Activated naive CD8-positive, alpha-beta T cell treated with anti-CD3 and anti-CD28 coated beads for 36 hours (primary cell): Measurements from ENCODE around the gene TP53I11. TPM values are rescaled to one million over a fixed set of nuclear protein-coding genes. Genes with fewer than 3 reads are reported as not detected.

Experiments
- DNase-seq: peaks from one replicate; pipeline ENCODE4 v3.0.0; 2021
- H3K27ac Mint-ChIP-seq: one replicate; pipeline ENCODE4 v1.8.0; 2022; ENCODE audit warnings: mild to moderate bottlenecking, moderate library complexity, mixed read lengths
- H3K27me3 Mint-ChIP-seq: one replicate; pipeline ENCODE4 v1.8.0; 2022; ENCODE audit warnings: mild to moderate bottlenecking, mixed read lengths
- H3K36me3 Mint-ChIP-seq: one replicate; pipeline ENCODE4 v1.8.0; 2021; ENCODE audit warnings: mild to moderate bottlenecking, mixed read lengths
- H3K4me1 Mint-ChIP-seq: one replicate; pipeline ENCODE4 v1.8.0; 2021; ENCODE audit warnings: mixed read lengths
- H3K4me3 Mint-ChIP-seq: one replicate; pipeline ENCODE4 v1.8.0; 2022; ENCODE audit warnings: mild to moderate bottlenecking, moderate library complexity, mixed read lengths
- H3K9me3 Mint-ChIP-seq: one replicate; pipeline ENCODE4 v1.8.0; 2022; ENCODE audit warnings: mixed read lengths
- total RNA-seq, 2 experiments: library from RNA; stranded (reverse); gene quantifications; one replicate each; pipeline ENCODE4 v1.2.3, GENCODE V29; 2021

Gene TP53I11, protein sequence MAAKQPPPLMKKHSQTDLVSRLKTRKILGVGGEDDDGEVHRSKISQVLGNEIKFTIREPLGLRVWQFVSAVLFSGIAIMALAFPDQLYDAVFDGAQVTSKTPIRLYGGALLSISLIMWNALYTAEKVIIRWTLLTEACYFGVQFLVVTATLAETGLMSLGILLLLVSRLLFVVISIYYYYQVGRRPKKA
- 10 to 100 TPM; 12.5 to 14.0 TPM for total RNA-seq

DNA sequence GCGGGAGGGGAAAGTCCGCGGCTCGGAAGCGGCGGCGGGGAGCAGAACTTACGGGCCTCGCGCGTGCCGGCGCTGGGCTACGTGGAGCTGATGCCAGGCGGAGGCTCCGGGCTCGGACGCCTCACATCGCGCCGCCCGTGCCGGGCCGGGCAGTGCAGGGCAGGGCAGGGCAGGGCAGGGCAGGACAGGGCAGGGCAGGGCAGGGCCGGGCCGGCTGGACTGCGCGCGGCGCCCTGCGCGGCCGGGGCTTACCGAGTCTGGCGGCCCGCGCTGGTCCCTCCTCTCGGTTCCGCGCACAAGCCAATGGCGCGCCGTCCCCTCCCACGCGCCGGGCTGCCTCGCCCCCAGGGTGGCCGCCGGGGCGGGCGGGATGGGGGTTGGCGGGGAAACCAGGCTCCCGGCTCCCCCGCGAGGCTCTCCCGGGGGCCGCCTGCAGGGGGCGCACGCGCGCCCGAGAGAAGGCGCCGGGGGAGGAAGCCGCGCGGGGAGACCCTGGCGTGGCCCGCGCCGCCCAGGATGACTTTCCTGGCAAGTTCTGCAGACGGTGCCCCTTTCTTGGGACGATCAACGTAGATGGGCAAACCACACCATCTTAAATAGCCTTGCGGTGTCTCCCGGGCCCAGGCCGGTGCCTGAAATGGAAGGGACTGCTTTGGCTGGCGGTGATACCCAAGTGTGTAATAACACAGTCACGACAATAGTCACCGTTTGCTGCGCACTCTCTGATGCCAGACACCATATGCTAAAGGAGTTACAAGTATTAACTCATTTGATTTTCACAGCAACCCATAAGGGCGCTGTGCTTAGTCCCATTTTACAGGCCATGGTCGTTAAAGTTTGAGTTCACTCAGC lies at the start of gene TP53I11:
TP53I11 (minus strand) TSS at position 259 of the 852 bp plus-strand sequence. CDS start 12,548 bp downstream, outside the sequence.
- Mint-ChIP-seq H3K27me3 (no peaks in the 10 kb centered on the region), H3K36me3 (no peaks in the 10 kb centered on the region), H3K4me1 (peaks cover 19% of the 10 kb centered on the region), H3K9me3 (no peaks in the 10 kb centered on the region), H3K4me3 (peak within 1 kb of the TSS; percentile 80), H3K27ac (no peak within 1 kb of the TSS)
- peak; percentile 83 for DNase-seq

DNA sequence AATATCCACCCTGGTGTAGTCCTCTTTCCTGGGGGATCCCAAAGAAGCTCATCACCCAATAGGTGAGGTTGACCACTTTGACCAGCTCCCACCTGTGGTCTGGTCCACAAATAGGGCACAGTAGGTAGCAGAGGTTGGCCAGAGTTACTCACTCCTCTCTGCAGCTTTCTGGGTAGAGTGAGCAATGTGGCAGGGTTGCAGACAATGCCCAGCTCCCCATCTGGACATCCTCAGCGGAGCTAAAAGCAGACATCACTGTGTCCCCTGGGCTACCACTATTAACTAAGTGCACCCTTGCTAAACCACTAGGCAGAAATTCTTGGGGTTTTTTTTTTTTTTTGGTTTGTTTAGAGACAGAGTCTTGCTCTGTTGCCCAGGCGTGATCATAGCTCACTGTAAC lies 48.4 kb upstream of the TP53I11 start:
- no peaks in the 10 kb centered on the region for H3K4me1 Mint-ChIP-seq

DNA sequence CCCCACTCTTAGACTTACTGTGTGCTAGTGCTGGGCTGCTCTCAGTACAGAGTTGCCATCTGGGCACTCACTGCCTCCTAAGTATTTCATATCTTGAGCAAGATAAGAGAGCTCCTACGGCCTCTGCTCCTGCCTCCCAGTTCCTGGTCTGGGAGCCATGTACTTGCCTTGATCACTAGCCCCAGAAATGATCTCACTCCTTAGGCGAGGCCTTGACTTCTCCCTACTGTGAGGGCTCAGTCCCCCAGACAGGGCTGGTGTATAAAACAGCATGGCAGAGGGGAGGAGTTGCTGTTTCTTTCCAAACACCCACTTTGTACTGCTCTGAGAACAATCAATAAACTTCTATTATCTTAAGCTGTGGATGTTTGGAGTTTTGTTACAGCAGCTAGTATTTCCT lies 47.4 kb upstream of the TP53I11 start:
- Mint-ChIP-seq H3K27ac (no peak overlapping the region), H3K36me3 (no peaks in the 10 kb centered on the region), H3K4me1 (no peaks in the 10 kb centered on the region), H3K9me3 (no peaks in the 10 kb centered on the region), H3K4me3 (no peak overlapping the region), H3K27me3 (no peaks in the 10 kb centered on the region)
- DNase-seq, result no peak

More for the DNA sequence above, 48.4 kb upstream of the TP53I11 start:
- no peak overlapping the region for H3K4me3 Mint-ChIP-seq
- H3K36me3 Mint-ChIP-seq, result no peaks in the 10 kb centered on the region
- no peaks in the 10 kb centered on the region for H3K9me3 Mint-ChIP-seq
- no peak overlapping the region for H3K27ac Mint-ChIP-seq
- no peaks in the 10 kb centered on the region for H3K27me3 Mint-ChIP-seq
- no peak for DNase-seq

DNA sequence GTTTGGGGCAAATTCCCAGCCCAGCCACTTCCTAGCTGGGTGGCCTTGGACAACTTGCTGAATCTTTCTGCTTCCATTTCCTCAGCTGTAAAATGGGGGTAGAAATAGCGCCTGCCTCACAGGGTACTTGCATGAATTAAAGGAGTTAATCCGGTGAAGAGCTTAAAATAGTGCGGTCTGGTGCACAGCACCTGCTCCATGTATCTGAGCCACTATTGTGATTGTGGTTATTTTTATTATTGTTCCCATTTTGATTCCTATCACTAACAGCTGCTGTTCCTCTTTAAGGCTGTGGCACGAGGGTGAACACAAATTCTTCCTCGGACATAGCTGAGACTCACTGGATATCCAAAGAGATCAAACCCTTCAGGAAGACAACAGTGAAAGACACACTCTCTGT lies 46.9 kb upstream of the TP53I11 start:
- no peak overlapping the region for H3K4me3 Mint-ChIP-seq
- no peaks in the 10 kb centered on the region for H3K27me3 Mint-ChIP-seq
- no peak overlapping the region for H3K27ac Mint-ChIP-seq
- H3K9me3 Mint-ChIP-seq, result no peaks in the 10 kb centered on the region
- no peaks in the 10 kb centered on the region for H3K4me1 Mint-ChIP-seq
- no peak for DNase-seq
- H3K36me3 Mint-ChIP-seq, result no peaks in the 10 kb centered on the region

DNA sequence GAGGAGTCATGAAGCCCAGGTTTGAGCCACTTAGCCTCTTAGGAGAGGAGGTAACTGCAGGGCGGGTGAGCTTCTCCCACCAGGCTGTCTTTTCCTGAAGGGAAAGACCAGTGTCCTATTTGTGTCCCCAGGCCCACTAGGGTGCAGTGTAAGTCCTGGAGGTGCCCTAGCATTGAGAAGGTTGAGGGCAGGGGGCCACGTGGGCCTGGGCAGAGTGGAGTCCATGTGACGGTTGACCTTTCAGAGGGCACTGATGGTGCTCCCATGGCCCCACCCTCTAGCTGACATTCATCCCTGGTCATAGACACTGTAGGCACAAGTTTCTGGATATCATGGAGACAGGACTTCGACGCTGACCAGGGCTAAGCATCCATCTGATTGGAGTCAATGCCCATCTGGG lies 44.1 kb upstream of the TP53I11 start:
- Mint-ChIP-seq H3K9me3 (no peaks in the 10 kb centered on the region), H3K27ac (no peak overlapping the region), H3K4me3 (no peak overlapping the region), H3K4me1 (no peaks in the 10 kb centered on the region), H3K36me3 (no peaks in the 10 kb centered on the region), H3K27me3 (no peaks in the 10 kb centered on the region)
- DNase-seq, result no peak

DNA sequence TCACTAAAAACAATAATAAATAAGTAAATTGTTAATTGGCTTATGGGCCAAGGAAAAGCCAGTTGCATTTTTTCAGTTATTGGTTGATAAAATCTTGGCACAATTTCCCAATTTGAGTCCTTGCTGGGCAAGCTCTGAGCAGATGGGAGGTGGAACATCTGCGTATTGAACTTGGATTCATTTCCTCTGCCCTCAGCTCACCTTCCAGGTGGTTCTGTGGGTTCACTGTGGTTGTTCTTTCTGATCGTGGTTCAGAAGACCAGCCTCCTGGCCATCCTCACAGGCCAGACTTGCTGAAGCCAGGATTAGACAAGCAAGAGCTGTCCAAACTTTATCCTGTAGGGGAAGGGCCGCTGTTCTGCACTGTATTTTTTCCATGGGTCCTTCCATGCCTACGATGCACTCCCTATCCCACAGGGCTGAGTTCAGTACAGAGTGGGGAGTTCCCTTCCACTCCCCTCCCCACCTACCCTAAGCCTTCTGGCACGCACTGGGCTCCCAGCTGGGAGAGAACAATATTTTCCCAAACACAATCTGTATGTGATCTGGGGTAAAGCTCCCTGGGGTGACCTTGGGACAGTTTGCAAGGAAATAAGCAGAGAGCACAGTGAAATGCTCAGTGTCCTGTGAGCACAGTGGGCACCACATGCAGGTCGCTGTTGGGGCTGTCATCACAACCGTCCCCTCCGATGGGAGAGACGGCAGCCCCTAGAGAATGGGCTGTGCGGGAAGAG lies 43.5 kb upstream of the TP53I11 start:
- DNase-seq, result no peak
- Mint-ChIP-seq H3K27ac (no peak overlapping the region), H3K27me3 (no peaks in the 10 kb centered on the region), H3K36me3 (no peaks in the 10 kb centered on the region), H3K4me1 (no peaks in the 10 kb centered on the region), H3K4me3 (no peak overlapping the region), H3K9me3 (no peaks in the 10 kb centered on the region)

DNA sequence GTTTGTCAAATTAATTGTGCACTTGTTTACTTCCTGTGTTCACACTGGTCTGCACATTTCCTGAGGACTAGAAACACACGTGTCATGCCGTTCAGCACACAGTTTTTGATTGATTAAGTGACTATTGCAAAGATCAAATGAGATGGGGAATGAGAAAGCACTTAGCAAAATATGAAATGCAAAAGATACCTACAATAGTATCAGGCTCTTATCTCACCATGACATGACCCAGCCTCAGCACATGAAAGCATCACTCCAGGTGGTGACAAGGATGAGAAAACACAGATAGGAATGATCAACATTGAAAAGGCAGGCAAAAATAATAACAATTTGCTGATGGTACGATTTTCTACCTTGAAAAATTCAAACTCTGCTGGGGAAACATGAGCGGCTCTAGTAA lies 42.1 kb upstream of the TP53I11 start:
- no peak for DNase-seq
- Mint-ChIP-seq H3K27me3 (no peaks in the 10 kb centered on the region), H3K27ac (no peak overlapping the region), H3K36me3 (no peaks in the 10 kb centered on the region), H3K9me3 (no peaks in the 10 kb centered on the region), H3K4me3 (no peak overlapping the region), H3K4me1 (no peaks in the 10 kb centered on the region)

DNA sequence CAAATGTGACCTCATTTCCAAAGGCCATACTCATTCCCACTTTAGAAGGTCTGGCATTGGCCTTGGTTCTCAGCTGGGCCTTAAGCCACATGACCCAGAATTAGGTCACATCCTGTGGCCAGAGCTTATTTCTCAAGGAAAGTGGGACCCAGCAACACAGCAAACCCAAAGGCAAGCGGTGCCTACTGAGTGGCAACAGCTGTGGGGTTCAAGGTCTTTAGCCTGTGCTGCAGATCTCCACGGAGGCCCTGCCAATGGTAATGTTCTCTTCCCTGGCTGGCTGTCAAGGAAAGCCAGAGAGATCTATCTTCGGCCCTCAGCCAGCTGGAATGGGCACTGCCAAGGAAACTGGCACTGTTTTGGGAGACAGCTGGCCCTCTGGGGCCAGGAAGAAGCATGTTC lies 41.5 kb upstream of the TP53I11 start:
- H3K27ac Mint-ChIP-seq, result no peak overlapping the region
- H3K27me3 Mint-ChIP-seq, result no peaks in the 10 kb centered on the region
- H3K4me1 Mint-ChIP-seq, result no peaks in the 10 kb centered on the region
- H3K9me3 Mint-ChIP-seq, result no peaks in the 10 kb centered on the region
- H3K36me3 Mint-ChIP-seq, result no peaks in the 10 kb centered on the region
- DNase-seq, result no peak
- no peak overlapping the region for H3K4me3 Mint-ChIP-seq

DNA sequence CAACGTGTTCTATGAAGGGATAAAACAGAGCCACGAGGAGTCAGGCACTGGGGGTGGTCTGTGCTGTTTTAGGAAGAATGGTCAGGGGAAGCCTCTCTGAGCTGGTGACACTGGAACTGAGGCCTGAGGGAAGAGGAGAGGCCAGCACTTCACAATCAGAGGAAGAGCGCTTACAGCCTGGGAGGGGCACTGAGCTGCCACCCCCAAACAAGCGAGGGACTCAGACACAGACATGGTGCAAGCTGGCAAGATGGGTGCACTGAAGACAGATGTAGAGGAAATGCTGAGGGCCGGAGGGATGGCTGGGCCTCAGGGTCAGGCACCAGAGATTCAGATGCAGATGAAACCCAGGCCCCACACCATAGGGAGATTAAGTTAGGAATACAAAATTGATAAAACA lies 40.0 kb upstream of the TP53I11 start:
- no peaks in the 10 kb centered on the region for H3K9me3 Mint-ChIP-seq
- H3K36me3 Mint-ChIP-seq, result no peaks in the 10 kb centered on the region
- H3K4me3 Mint-ChIP-seq, result no peak overlapping the region
- no peak for DNase-seq
- peaks cover 3% of the 10 kb centered on the region for H3K4me1 Mint-ChIP-seq
- no peaks in the 10 kb centered on the region for H3K27me3 Mint-ChIP-seq
- no peak overlapping the region for H3K27ac Mint-ChIP-seq

DNA sequence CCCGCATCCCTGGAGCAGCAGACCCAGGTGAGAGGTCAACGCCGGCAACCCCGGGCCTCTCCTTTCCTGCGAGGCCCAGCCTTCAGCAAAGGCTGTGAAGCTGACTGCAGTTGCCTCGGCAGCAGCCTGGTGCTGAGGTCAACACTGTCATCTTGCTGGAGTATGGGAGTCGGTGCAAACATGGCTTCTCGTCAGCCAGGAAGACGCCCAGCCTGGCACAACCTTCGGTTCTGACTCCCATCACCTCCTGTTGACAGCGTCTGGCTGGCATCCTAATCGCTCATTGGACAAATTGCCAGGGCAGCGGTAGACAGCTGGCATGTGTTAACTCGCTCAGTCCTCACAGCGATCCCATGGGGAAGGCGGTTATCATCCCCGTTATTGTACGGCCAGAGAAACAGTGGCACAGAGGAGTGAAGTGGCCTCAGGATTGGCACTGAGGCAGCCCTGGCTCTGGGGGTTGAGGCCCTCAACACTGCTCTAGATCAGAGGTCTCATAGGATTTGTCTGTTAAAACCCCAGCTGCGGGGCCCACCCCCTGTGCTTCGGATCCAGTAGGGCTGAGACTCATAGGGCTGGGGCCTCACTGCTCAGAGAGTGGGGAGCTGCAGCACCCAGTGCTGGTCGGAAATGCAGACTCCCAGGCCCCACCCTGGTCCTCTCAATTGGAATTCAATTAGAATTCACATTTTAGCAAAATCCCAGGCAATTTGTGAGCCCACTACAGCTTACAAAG lies 39.3 kb upstream of the TP53I11 start:
- no peak overlapping the region for H3K27ac Mint-ChIP-seq
- no peak for DNase-seq

DNA sequence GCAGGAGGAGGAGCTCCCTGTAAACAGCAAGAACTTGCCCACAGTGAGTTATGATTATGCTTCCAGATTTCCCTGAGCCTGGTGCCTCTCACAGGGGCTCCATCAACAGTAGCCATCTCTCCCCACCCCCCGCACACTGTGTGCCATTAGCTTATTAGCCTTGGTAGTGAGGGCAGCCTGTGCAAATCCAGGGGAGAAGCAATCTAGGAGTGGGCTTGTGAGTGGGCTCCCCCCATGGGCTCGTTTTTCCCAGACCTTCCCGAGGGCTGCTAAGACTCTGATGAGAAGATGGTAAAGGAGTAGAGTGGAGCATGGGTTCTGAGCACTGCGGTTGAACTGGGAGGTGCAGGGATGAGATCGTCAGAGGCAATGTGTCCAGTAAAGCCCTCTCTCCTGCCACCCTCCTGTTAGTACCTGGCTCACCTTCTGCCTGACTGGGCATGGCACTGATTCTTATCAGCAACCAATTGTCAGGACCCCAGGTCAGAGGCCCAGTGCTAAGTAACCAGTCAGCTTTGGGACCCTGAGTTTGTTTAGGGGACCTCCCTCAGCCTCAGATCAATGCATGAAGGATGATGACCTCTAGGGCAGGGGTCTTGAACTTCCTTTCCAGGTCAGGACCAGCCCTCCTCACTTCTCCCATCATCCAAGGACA lies 38.4 kb upstream of the TP53I11 start:
- H3K9me3 Mint-ChIP-seq, result no peaks in the 10 kb centered on the region
- peaks cover 3% of the 10 kb centered on the region for H3K4me1 Mint-ChIP-seq
- H3K27ac Mint-ChIP-seq, result no peak overlapping the region
- DNase-seq, result no peak
- H3K4me3 Mint-ChIP-seq, result no peak overlapping the region
- no peaks in the 10 kb centered on the region for H3K27me3 Mint-ChIP-seq
- no peaks in the 10 kb centered on the region for H3K36me3 Mint-ChIP-seq

More for the DNA sequence above, 39.3 kb upstream of the TP53I11 start:
- Mint-ChIP-seq H3K4me3 (no peak overlapping the region), H3K27me3 (no peaks in the 10 kb centered on the region), H3K36me3 (no peaks in the 10 kb centered on the region), H3K4me1 (peaks cover 3% of the 10 kb centered on the region), H3K9me3 (no peaks in the 10 kb centered on the region)

DNA sequence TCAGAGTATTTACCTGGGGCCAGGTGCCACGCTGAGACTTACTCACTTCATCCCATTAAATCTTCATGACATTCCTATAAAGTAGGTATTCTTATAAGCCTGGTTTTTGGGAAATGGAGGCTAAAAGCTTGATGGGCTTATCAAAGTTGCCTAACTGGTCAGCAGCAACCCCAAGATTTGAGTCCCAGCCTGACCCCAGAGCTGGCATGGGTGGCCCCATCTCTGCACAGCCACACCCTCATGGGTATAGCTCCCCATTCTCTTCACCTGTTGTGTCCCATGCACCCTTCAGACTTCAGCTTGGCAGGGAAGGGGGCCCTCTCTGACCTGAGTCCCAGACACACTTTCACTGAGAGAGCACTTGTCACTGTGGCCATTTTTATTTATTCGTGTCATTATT lies 37.4 kb upstream of the TP53I11 start:
- peaks cover 3% of the 10 kb centered on the region for H3K4me1 Mint-ChIP-seq

DNA sequence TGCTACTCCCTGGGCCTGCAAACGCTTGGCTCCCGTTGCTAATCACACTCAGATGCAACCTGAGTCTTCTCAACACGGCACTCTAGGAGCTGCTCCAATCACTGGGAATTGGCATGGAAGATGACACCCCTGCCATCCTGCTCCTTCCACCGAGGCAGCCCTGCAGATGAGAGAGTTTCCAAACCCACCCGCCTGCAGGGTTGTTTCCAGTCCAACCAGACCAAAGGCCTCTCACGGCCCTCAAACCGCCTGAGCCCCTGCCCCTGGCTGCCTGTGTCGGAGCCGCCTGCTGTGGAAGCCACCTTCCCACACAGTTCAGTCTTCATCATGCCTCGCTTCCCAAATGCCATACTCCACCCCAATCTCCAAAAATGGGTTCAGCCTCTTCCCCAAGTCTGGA lies 36.8 kb upstream of the TP53I11 start:
- no peak for DNase-seq
- no peaks in the 10 kb centered on the region for H3K36me3 Mint-ChIP-seq
- H3K4me1 Mint-ChIP-seq, result peaks cover 3% of the 10 kb centered on the region
- H3K9me3 Mint-ChIP-seq, result no peaks in the 10 kb centered on the region
- H3K4me3 Mint-ChIP-seq, result no peak overlapping the region
- H3K27me3 Mint-ChIP-seq, result no peaks in the 10 kb centered on the region
- no peak overlapping the region for H3K27ac Mint-ChIP-seq

More for the DNA sequence above, 37.4 kb upstream of the TP53I11 start:
- Mint-ChIP-seq H3K4me3 (no peak overlapping the region), H3K27ac (no peak overlapping the region), H3K27me3 (no peaks in the 10 kb centered on the region), H3K9me3 (no peaks in the 10 kb centered on the region), H3K36me3 (no peaks in the 10 kb centered on the region)
- DNase-seq, result no peak

DNA sequence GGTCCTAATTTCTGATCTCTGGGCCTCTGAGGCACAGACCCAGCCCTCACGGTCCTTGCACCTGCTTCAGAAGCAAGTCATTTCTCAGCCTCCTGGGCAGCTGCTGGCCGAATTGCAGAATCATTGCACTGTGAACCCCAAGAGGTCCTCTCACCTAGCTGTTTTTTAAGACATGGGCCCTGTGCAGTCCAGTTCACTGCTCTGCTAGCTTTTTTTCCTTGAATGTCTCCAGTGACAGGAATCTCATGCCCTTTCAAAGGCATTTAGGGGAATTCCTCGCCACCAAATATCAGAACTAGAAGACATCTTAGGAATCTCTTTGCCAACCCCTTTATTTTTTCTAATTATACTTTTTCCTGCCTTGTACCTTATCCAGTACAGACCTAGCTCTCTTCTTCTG lies 35.6 kb upstream of the TP53I11 start:
- Mint-ChIP-seq H3K27me3 (no peaks in the 10 kb centered on the region), H3K36me3 (no peaks in the 10 kb centered on the region), H3K4me3 (no peak overlapping the region), H3K9me3 (no peaks in the 10 kb centered on the region), H3K4me1 (peaks cover 3% of the 10 kb centered on the region), H3K27ac (no peak overlapping the region)
- no peak for DNase-seq
